GM13976 (cell line): Measurements from ENCODE around the gene C10orf105.

Experiments
- DNase-seq: peaks from one replicate; pipeline ENCODE4 v3.0.0; 2012; ENCODE audit warnings: low spot score
- in situ Hi-C: fragments of 300-500 bp; cut with MboI; formaldehyde crosslinking; loops from one replicate; pipeline ENCODE4 v1.12.0; 2022; ENCODE audit warnings: low sequenced_read_pairs, mixed read lengths, inconsistent platforms; ENCODE audit not compliant: unreplicated experiment
- TF ChIP-seq, protein P1 (sequence below): IDR thresholded peaks from 2 replicates; pipeline ENCODE4 v1.5.1; 2012; ENCODE audit warnings: borderline replicate concordance, mild to moderate bottlenecking; ENCODE audit not compliant: insufficient read depth; ENCODE audit errors: extremely low read depth, missing control alignments, control extremely low read depth

The C10orf105 gene

GRCh38 chr10:71737001-71737833 is 17.6 kb upstream of the C10orf105 start:
- in situ Hi-C loops = no loop called here
- TF ChIP-seq, protein P1, sequence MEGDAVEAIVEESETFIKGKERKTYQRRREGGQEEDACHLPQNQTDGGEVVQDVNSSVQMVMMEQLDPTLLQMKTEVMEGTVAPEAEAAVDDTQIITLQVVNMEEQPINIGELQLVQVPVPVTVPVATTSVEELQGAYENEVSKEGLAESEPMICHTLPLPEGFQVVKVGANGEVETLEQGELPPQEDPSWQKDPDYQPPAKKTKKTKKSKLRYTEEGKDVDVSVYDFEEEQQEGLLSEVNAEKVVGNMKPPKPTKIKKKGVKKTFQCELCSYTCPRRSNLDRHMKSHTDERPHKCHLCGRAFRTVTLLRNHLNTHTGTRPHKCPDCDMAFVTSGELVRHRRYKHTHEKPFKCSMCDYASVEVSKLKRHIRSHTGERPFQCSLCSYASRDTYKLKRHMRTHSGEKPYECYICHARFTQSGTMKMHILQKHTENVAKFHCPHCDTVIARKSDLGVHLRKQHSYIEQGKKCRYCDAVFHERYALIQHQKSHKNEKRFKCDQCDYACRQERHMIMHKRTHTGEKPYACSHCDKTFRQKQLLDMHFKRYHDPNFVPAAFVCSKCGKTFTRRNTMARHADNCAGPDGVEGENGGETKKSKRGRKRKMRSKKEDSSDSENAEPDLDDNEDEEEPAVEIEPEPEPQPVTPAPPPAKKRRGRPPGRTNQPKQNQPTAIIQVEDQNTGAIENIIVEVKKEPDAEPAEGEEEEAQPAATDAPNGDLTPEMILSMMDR = no peak
- no peak for DNase-seq

DNA sequence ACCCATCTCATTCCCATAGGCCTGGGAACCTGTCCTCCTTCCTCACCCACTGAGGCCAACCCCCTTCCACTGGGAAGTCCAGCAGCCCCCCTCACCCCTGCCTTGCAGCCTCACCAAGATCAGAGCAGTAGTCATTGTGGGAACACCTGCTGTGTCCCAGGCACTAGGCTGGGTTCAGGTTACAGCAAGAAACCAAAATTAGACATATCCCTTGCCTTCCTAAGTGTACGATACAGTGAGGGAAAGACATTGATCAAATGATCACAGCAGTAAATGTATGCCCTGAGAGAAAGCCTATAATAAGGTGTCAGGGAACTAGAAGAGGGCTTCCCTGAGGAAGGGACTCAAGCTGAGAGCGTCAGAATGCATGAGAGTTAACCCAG is 17.0 kb upstream of the C10orf105 start:
- TF ChIP-seq, protein P1 = no peak
- no peak for DNase-seq
- in situ Hi-C loops = no loop called here

GRCh38 chr10:71735709-71736569 is 16.4 kb upstream of the C10orf105 start:
- in situ Hi-C loops = no loop called here
- DNase-seq = no peak
- TF ChIP-seq, protein P1 = no peak

- TF ChIP-seq, protein P1 = no peak
- DNase-seq = no peak
- in situ Hi-C loops = no loop called here
Observed at GRCh38 chr10:71734797-71735196, 15.2 kb upstream of the C10orf105 start.

DNA sequence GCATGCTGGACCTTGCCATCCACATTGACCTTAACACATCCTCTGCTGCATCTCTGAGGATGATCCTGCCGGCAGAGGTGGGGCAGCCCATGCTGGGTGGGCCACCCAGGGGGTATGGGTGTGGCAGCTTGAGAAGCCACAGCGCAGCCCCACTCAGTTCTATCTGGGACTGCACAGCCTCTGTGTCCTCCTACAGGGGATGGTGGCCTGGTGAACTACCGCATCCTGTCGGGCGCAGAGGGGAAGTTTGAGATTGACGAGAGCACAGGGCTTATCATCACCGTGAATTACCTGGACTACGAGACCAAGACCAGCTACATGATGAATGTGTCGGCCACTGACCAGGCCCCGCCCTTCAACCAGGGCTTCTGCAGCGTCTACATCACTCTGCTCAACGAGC is 12.2 kb upstream of the C10orf105 start:
- TF ChIP-seq, protein P1 = no peak
- in situ Hi-C loops = no loop called here
- DNase-seq = no peak

DNA sequence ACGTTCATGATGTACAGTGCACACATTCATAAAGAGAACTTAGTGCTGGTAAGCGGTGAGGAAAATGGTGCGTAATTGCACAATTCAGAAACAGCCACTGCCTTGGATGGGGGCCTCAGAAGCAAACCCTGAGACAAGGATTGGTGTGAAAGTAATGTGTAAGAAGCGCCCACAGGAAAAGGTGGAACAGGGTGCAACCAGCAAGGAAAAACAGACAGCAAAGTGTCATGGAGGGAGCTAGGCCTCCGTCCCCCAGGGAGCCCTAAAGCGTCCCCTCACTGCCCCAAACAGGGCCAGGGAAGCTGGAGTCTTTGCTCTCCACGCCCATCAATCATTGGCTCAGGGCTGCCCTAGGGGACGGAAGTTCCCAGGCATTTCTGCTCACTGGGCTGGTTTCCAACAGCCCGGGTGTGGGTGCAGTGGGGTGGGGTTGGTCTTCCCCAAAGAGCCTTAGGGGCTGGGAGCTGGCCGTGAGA is 9.6 kb upstream of the C10orf105 start:
- in situ Hi-C loops = no loop called here
- no peak for DNase-seq
- TF ChIP-seq, protein P1 = no peak
